Right atrium auricular region (tissue), 2 donors: ENCODE results near the gene CD8B2. TPM values are rescaled to one million over a fixed set of nuclear protein-coding genes. Genes with fewer than 3 reads are reported as not detected.

Experiments
- DNase-seq: peaks from one replicate; pipeline ENCODE4 v3.0.0-alpha.2; 2019; ENCODE audit warnings: low spot score
- H3K27ac ChIP-seq, 2 donors: fragments of 200-600 bp; sonication (generic); 1 replicate in 1 of 2; 2 replicates in 1 of 2; pipeline ENCODE4 v1.5.1; 2016 to 2019
- H3K27me3 ChIP-seq, 2 donors: fragments of 200-600 bp; sonication (generic); one replicate each; pipeline versions ENCODE4 v1.5.1 to v1.6.0; 2017 to 2019
- H3K36me3 ChIP-seq: fragments of 200-600 bp; sonication (generic); one replicate; pipeline ENCODE4 v1.5.1; 2016
- H3K4me1 ChIP-seq, 2 donors: fragments of 200-600 bp; sonication (generic); one replicate each; pipeline versions ENCODE4 v1.5.1 to v1.6.0; 2017 to 2019
- H3K4me3 ChIP-seq, 2 donors: fragments of 200-600 bp; sonication (generic); 1 replicate in 1 of 2; 2 replicates in 1 of 2; pipeline ENCODE4 v1.5.1; 2017 to 2019; ENCODE audit warnings: mild to moderate bottlenecking in 1 of 2, moderate library complexity in 1 of 2
- H3K9me3 ChIP-seq, 2 donors: fragments of 200-600 bp; sonication (generic); one replicate each; pipeline ENCODE4 v1.5.1; 2019
- CTCF ChIP-seq, 2 donors: fragments of 200-600 bp; sonication (generic); IDR thresholded peaks; one replicate each; pipeline ENCODE4 v1.5.1; 2019; ENCODE audit warnings: antibody characterized with exemption in 2 of 2
- total RNA-seq, 2 donors: library from RNA; depleted of rRNA; stranded (reverse); fragments of >200 nt; gene quantifications; one replicate each; pipeline ENCODE4 v1.1.0, GENCODE V29; 2016

The CD8B2 gene
- total RNA-seq, 2 donors from 2014 or later = not detected

GRCh38 chr2:106516436-106516835, 29.3 kb downstream of the CD8B2 start:
- H3K27me3 ChIP-seq = no peaks in the 10 kb centered on the region
- TF ChIP-seq CTCF (IDR thresholded peaks at IDR 0.05) = no peak

GRCh38 chr2:106516864-106517263, 29.7 kb downstream of the CD8B2 start:
- Histone ChIP-seq H3K9me3 (no peaks in the 10 kb centered on the region), H3K4me3 (no peak overlapping the region), H3K4me1 (no peaks in the 10 kb centered on the region), H3K27me3 (no peaks in the 10 kb centered on the region), H3K36me3 (no peaks in the 10 kb centered on the region), H3K27ac (no peak overlapping the region)
- no peak for TF ChIP-seq CTCF (IDR thresholded peaks at IDR 0.05)
- no peak for DNase-seq

More at GRCh38 chr2:106516436-106516835, 29.3 kb downstream of the CD8B2 start:
- DNase-seq = no peak
- Histone ChIP-seq H3K27ac (no peak overlapping the region), H3K36me3 (no peaks in the 10 kb centered on the region), H3K4me3 (no peak overlapping the region), H3K9me3 (no peaks in the 10 kb centered on the region), H3K4me1 (no peaks in the 10 kb centered on the region)

- no peak for DNase-seq
- no peak for TF ChIP-seq CTCF (IDR thresholded peaks at IDR 0.05)
- no peaks in the 10 kb centered on the region for H3K4me1 ChIP-seq
- no peak overlapping the region for H3K27ac ChIP-seq
- H3K36me3 ChIP-seq = no peaks in the 10 kb centered on the region
- no peak overlapping the region for H3K4me3 ChIP-seq
- H3K9me3 ChIP-seq = no peaks in the 10 kb centered on the region
- H3K27me3 ChIP-seq = no peaks in the 10 kb centered on the region
Measured at GRCh38 chr2:106517329-106517728, 30.2 kb downstream of the CD8B2 start.

GRCh38 chr2:106519767-106520166, 32.6 kb downstream of the CD8B2 start:
- TF ChIP-seq CTCF (IDR thresholded peaks at IDR 0.05) = no peak
- H3K36me3 ChIP-seq = no peaks in the 10 kb centered on the region
- no peak overlapping the region for H3K4me3 ChIP-seq
- no peaks in the 10 kb centered on the region for H3K4me1 ChIP-seq
- no peak for DNase-seq
- H3K27me3 ChIP-seq = no peaks in the 10 kb centered on the region
- no peak overlapping the region for H3K27ac ChIP-seq
- H3K9me3 ChIP-seq = no peaks in the 10 kb centered on the region

GRCh38 chr2:106521016-106521415, 33.9 kb downstream of the CD8B2 start:
- Histone ChIP-seq H3K27ac (no peak overlapping the region), H3K4me3 (no peak overlapping the region), H3K36me3 (no peaks in the 10 kb centered on the region), H3K4me1 (no peaks in the 10 kb centered on the region), H3K27me3 (no peaks in the 10 kb centered on the region), H3K9me3 (no peaks in the 10 kb centered on the region)
- DNase-seq = no peak
- no peak for TF ChIP-seq CTCF (IDR thresholded peaks at IDR 0.05)

GRCh38 chr2:106523976-106524665, 37.0 kb downstream of the CD8B2 start:
- H3K36me3 ChIP-seq = no peaks in the 10 kb centered on the region
- H3K9me3 ChIP-seq = no peaks in the 10 kb centered on the region
- H3K4me1 ChIP-seq = no peaks in the 10 kb centered on the region
- no peak for TF ChIP-seq CTCF (IDR thresholded peaks at IDR 0.05)
- no peak overlapping the region for H3K4me3 ChIP-seq
- no peak overlapping the region for H3K27ac ChIP-seq
- DNase-seq = no peak
- no peaks in the 10 kb centered on the region for H3K27me3 ChIP-seq
